Measurements from ENCODE around the gene EIF1AD. TPM values are rescaled to one million over a fixed set of nuclear protein-coding genes. Genes with fewer than 3 reads are reported as not detected.
A peak's percentile ranks its signal among the peaks of the same experiment; 100 is the strongest.

EIF1AD gene
- 89.4 and 137 TPM in 2 replicates for total RNA-seq (2011; cell fraction: chromatin; rRNA removed; ENCODE audit: low replicate concordance)
- 61.6 and 76.4 TPM in 2 replicates for total RNA-seq (2011; cell fraction: nucleolus; rRNA removed)
- 76.9 and 106 TPM in 2 replicates for total RNA-seq (2011; cell fraction: nucleoplasm; rRNA removed)
- total RNA-seq (2014; rRNA removed) (58.7 and 63.5 TPM in 2 replicates), total RNA-seq (2014; rRNA removed; fragmentation: Illumina TruSeq; extraction: Trizol) (52.0 and 55.7 TPM in 2 replicates), total RNA-seq (2015; rRNA removed; fragmentation: Illumina TruSeq; extraction: Trizol) (54.6 and 57.2 TPM in 2 replicates), total RNA-seq (2021) (63.5 and 67.3 TPM in 2 replicates), polyA plus RNA-seq (2011; rRNA removed) (58.7 TPM in 2 replicates), polyA plus RNA-seq (2014; fragmentation: Illumina TruSeq; extraction: Trizol) (66.5 and 68.6 TPM in 2 replicates), polyA plus RNA-seq (2014; fragmentation: Nextera tagmentation; extraction: Ambion mirVana) (10 to 100 TPM; 66.9 to 98.8 TPM), polyA plus RNA-seq (2014; rRNA removed) (50.1 and 50.9 TPM in 2 replicates), polyA minus RNA-seq (2011; rRNA and poly(A)+ RNA removed) (99.4 and 103 TPM in 2 replicates), Bru-seq, nascent RNA (percentile 94 among the genes with signal in this experiment), BruChase-seq, experiment 1, labeled RNA remaining after a 2-hour chase (percentile 97 among the genes with signal in this experiment), BruChase-seq, experiment 2, labeled RNA remaining after a 6-hour chase (percentile 98 among the genes with signal in this experiment)
- 56.6 and 67.7 TPM in 2 replicates for polyA plus RNA-seq (2011; cell fraction: cytosol; rRNA removed)
- polyA plus RNA-seq (2011; cell fraction: nucleus; rRNA removed): 46.7 and 60.3 TPM in 2 replicates
- 28.4 and 45.6 TPM in 2 replicates for polyA plus RNA-seq (2012)
- 45.2 and 46.6 TPM in 2 replicates for polyA minus RNA-seq (2011; cell fraction: cytosol; rRNA and poly(A)+ RNA removed)
- 27.7 and 37.1 TPM in 2 replicates for polyA minus RNA-seq (2011; cell fraction: nucleus; rRNA and poly(A)+ RNA removed)
- long read RNA-seq, experiment 1, partial matches to known transcripts: 10 of 61 reads
- long read RNA-seq, experiment 1, other reads (novel, unspliced or antisense): 39 of 61 reads
- long read RNA-seq, experiment 2, partial matches to known transcripts: 2 of 28 reads
- long read RNA-seq, experiment 2, other reads (novel, unspliced or antisense): 13 of 28 reads
- long read RNA-seq, experiment 3, partial matches to known transcripts: 1 of 21 reads
- long read RNA-seq, experiment 3, other reads (novel, unspliced or antisense): 9 of 21 reads

GRCh38 chr11:66001942-66002647, at the start of gene EIF1AD, which contains the start of gene BANF1:
TSS of gene EIF1AD (minus strand) at chr11:66002157. CDS start at chr11:66000389, 1,768 bp downstream.
TSS of gene BANF1 (plus strand) at chr11:66002503. CDS start at chr11:66003251, 748 bp downstream.
- DNase-seq (ENCODE audit: extremely low read depth in 1 of 4, low spot score in 3 of 4) (peak; percentile 82 to 99 (median 88)), ATAC-seq (peak; percentile 86), FAIRE-seq (peak; percentile 93)
- Histone ChIP-seq H3K9ac (ENCODE audit: insufficient read depth in 1 of 2, low read depth in 2 of 2, low read length in 2 of 2) (peak within 1 kb of the TSS; percentile 98), H4K20me1 (replicated peaks; ENCODE audit: control insufficient read depth, insufficient read depth, low read length) (peaks cover 3% of the 10 kb centered on the region; the same call in 1 of the 2 replicates), H3K27me3 (ENCODE audit: control insufficient read depth in 2 of 2, insufficient read depth in 2 of 2, low read length in 2 of 2) (no peaks in the 10 kb centered on the region), H3K27ac (ENCODE audit: extremely low read depth, low read depth, low read length) (peak within 1 kb of the TSS; percentile 99), H3K36me3 (ENCODE audit: control insufficient read depth, insufficient read depth, low read length) (peaks cover 62% of the 10 kb centered on the region), H3K4me3 (peak within 1 kb of the TSS; percentile 95), H2AFZ (ENCODE audit: low read depth, low read length) (peak within 1 kb of the TSS; percentile 99), H3K4me1 (replicated peaks in 1 of 2; ENCODE audit: control insufficient read depth in 2 of 2, insufficient read depth in 2 of 2, low read length in 2 of 2) (peaks cover 20 to 22% of the 10 kb centered on the region in 2 experiments; a peak in 4 of 5 replicates), H3K9me1 (ENCODE audit: control insufficient read depth, insufficient read depth, low read length) (no peaks in the 10 kb centered on the region), H3K79me2 (ENCODE audit: control insufficient read depth, insufficient read depth, low read length) (peaks cover 47% of the 10 kb centered on the region), H3K9me3 (replicated peaks; ENCODE audit: control insufficient read depth, insufficient read depth, low read depth, low read length) (no peaks in the 10 kb centered on the region), H3K4me2 (ENCODE audit: insufficient read depth, low read length) (peak within 1 kb of the TSS; percentile 100)
- POLR2A ChIA-PET: interaction anchor here (0.6 to 1.5 kb wide), 10 partner anchors 10 to 290 kb away, joined by 3 to 9 read pairs (median 3); partner anchors contain the start of genes CCDC85B and KAT5
- BruUV-seq (replicated peaks): no TSS peak
- CTCF ChIA-PET (ENCODE audit: low intra/inter-chr PET ratio): no interaction called here
- WGBS (ENCODE audit: insufficient coverage, low coverage, missing lambda C conversion rate): 1% methylated on average over 53 of the region's 55 CpGs
- in situ Hi-C loops (cut with MboI): no loop called here
- intact Hi-C loops (cut with micrococcal nuclease): loop anchor here (2.0 to 5.0 kb wide), 2 partner anchors 41 to 65 kb away; partner anchors contain the start of gene SART1
- peak; percentile 41; the same call in 1 of the 2 replicates for TF ChIP-seq HINFP (tag; conservative IDR thresholded peaks at IDR 0.05; ENCODE audit: low read depth)
- peak; percentile 77 for TF ChIP-seq HDAC3 (IDR thresholded peaks at IDR 0.05; ENCODE audit: borderline replicate concordance, partially characterized antibody)
- 0 out of 2 replicates have a peak, but pooled peaks have one; percentile 35 for TF ChIP-seq ZNF41 (CRISPR knock-in tag; conservative IDR thresholded peaks at IDR 0.05)
- TF ChIP-seq ZSCAN29 (IDR thresholded peaks at IDR 0.05): no peak
- peak; percentile 88; the same call in 1 of the 2 replicates for TF ChIP-seq NFATC3 (IDR thresholded peaks at IDR 0.05)
- TF ChIP-seq ZNF398 (CRISPR knock-in tag; IDR thresholded peaks at IDR 0.05): no peak
- no peak for TF ChIP-seq ZNF253 (CRISPR knock-in tag; conservative IDR thresholded peaks at IDR 0.05)
- TF ChIP-seq GABPB2 (CRISPR knock-in tag; conservative IDR thresholded peaks at IDR 0.05): no peak
- no peak for TF ChIP-seq ZKSCAN8 (CRISPR knock-in tag; IDR thresholded peaks at IDR 0.05)
- 0 out of 2 replicates have a peak, but pooled peaks have one; percentile 16 for TF ChIP-seq NFXL1 (CRISPR knock-in tag; IDR thresholded peaks at IDR 0.05)

Measured in K562 (cell line).